Vagina (tissue), 2 donors: ENCODE measurements around the gene RBP2. TPM values are rescaled to one million over a fixed set of nuclear protein-coding genes. Genes with fewer than 3 reads are reported as not detected.
A peak's percentile ranks its signal among the peaks of the same experiment; 100 is the strongest.

ENCODE experiments used
- DNase-seq, 2 donors: peaks; one replicate each; pipeline ENCODE4 v3.0.0-alpha.2; 2017; ENCODE audit errors: extremely low spot score in 2 of 2
- H3K27ac ChIP-seq: fragments of 200-600 bp; sonication (generic); one replicate; pipeline ENCODE4 v1.5.1; 2019
- H3K27me3 ChIP-seq: fragments of 200-600 bp; sonication (generic); one replicate; pipeline ENCODE4 v1.5.1; 2019
- H3K36me3 ChIP-seq, 2 donors: fragments of 200-600 bp; sonication (generic); one replicate each; pipeline ENCODE4 v1.5.1; 2017 to 2019
- H3K4me1 ChIP-seq: fragments of 200-600 bp; sonication (generic); one replicate; pipeline ENCODE4 v1.5.1; 2019
- H3K4me3 ChIP-seq, 2 donors: fragments of 200-600 bp; sonication (generic); 1 replicate in 1 of 2; 2 replicates in 1 of 2; pipeline ENCODE4 v1.5.1; 2016 to 2019
- H3K9me3 ChIP-seq: fragments of 200-600 bp; sonication (generic); one replicate; pipeline ENCODE4 v1.5.1; 2019
- CTCF ChIP-seq, 3 experiments: fragments of 450-650 bp in 2 of 3; fragments of 200-600 bp in 1 of 3; sonication (generic) in 1 of 3; IDR thresholded peaks; one replicate each; pipeline ENCODE4 v1.5.1; 2017 to 2019; ENCODE audit warnings: antibody characterized with exemption in 3 of 3, mild to moderate bottlenecking in 2 of 3, moderate library complexity in 2 of 3
- POLR2A ChIP-seq, 2 donors: fragments of 450-650 bp; IDR thresholded peaks; one replicate each; pipeline ENCODE4 v1.6.1; 2017; ENCODE audit warnings: antibody characterized with exemption in 2 of 2, mild to moderate bottlenecking in 2 of 2, moderate library complexity in 2 of 2
- POLR2AphosphoS5 ChIP-seq, 2 donors: sonication (generic); formaldehyde crosslinking; IDR thresholded peaks; one replicate each; pipeline ENCODE4 v1.9.0; 2017; ENCODE audit warnings: antibody characterized with exemption in 2 of 2, mild to moderate bottlenecking in 2 of 2, low read depth in 1 of 2; ENCODE audit not compliant: insufficient read depth in 1 of 2
- intact Hi-C: fragments of 100-400 bp; cut with DNase I; formaldehyde crosslinking; loops from one replicate; pipeline ENCODE4 v1.15.1; 2023
- total RNA-seq: library from RNA; depleted of rRNA; stranded (reverse); fragments of >200 nt; gene quantifications from one replicate; pipeline ENCODE4 v1.2.3, GENCODE V29; 2016

RBP2 gene
- total RNA-seq, 1 donor from 2014 or later = not detected

- no peaks in the 10 kb centered on the region for H3K36me3 ChIP-seq
- H3K9me3 ChIP-seq = no peaks in the 10 kb centered on the region
- H3K27ac ChIP-seq = no peak overlapping the region
- TF ChIP-seq POLR2A (IDR thresholded peaks at IDR 0.05) = no peak
- no peak for TF ChIP-seq CTCF (IDR thresholded peaks at IDR 0.05)
- no peak for TF ChIP-seq POLR2AphosphoS5 (IDR thresholded peaks at IDR 0.05; ENCODE audit: insufficient read depth in 1 of 2, low read depth in 1 of 2)
- intact Hi-C loops = no loop called here
- H3K4me3 ChIP-seq = no peak overlapping the region
- peak; percentile 12 to 16 for DNase-seq
- H3K4me1 ChIP-seq = no peaks in the 10 kb centered on the region
- no peaks in the 10 kb centered on the region for H3K27me3 ChIP-seq
Measured at GRCh38 chr3:139465636-139466035, 10.7 kb downstream of the RBP2 start.

DNA sequence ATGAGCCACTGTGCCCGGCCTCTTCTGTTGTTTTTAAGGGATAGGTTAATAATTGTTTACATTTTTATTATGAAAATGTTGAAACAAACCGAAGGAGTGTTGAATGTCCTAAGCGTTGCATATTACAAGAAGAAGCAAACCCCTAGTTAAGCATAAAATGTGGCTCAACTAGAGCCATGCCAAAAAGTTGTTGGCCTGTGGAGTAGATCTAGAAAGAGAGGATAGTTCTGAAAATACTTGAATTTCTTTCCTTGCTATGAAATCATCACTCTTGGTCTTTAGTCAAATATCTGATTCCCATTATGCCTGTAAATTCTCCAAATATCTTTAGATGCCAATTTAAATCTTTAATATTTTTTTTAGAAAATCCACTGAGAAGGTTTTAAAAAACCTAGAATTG lies 12.8 kb downstream of the RBP2 start:
- intact Hi-C loops = no loop called here
- Histone ChIP-seq H3K27me3 (no peaks in the 10 kb centered on the region), H3K4me3 (no peak overlapping the region), H3K9me3 (no peaks in the 10 kb centered on the region), H3K4me1 (no peaks in the 10 kb centered on the region), H3K27ac (no peak overlapping the region), H3K36me3 (no peaks in the 10 kb centered on the region)
- TF ChIP-seq POLR2AphosphoS5 (IDR thresholded peaks at IDR 0.05; ENCODE audit: insufficient read depth in 1 of 2, low read depth in 1 of 2) (no peak), CTCF (IDR thresholded peaks at IDR 0.05) (no peak), POLR2A (IDR thresholded peaks at IDR 0.05) (no peak)
- DNase-seq = no peak

DNA sequence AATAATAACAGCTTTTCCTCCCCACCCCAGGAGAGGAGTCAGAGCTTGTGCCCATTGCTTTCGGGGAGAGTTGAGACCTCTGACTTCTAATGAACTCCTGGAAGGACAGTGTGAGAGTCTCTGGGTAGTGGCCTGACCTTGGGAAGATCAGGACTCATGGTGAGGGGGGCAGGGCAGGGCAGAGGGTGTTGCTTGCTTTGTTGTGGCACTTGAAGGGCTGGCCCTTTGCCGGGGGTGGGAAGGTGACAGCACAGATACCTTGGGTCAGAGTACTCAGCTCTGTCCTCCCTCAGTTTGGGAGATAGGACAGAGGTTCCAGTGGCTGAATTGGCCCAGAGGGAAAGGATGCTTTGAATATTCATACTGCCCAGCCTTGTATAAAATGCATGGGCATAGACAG lies 15.8 kb downstream of the RBP2 start:
- Histone ChIP-seq H3K27me3 (no peaks in the 10 kb centered on the region), H3K9me3 (no peaks in the 10 kb centered on the region), H3K36me3 (no peaks in the 10 kb centered on the region), H3K27ac (no peak overlapping the region), H3K4me3 (no peak overlapping the region), H3K4me1 (no peaks in the 10 kb centered on the region)
- intact Hi-C loops = no loop called here
- TF ChIP-seq CTCF (IDR thresholded peaks at IDR 0.05) (no peak), POLR2A (IDR thresholded peaks at IDR 0.05) (no peak), POLR2AphosphoS5 (IDR thresholded peaks at IDR 0.05; ENCODE audit: insufficient read depth in 1 of 2, low read depth in 1 of 2) (no peak)
- DNase-seq = peak in 1 of 2 donors; percentile 76

DNA sequence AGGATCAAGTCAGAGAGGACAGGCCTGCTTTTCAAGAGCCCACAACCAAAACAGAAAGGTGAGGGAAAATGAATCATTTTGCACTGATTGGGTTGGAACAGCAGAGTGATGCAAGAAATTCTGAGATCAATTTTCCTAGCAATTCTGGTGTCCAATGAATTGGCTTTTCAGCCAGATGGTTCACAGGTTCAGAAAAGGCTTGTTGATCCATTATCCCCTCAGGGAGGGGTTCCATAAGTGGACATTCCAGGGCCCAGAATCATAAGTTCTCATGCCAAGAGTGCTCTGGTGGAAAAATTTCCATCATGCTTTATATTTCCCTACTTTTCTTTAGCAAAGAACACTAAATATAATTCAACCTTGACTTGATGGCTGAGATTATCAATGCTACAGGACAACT lies 16.2 kb downstream of the RBP2 start:
- Histone ChIP-seq H3K4me1 (no peaks in the 10 kb centered on the region), H3K4me3 (no peak overlapping the region), H3K36me3 (no peaks in the 10 kb centered on the region), H3K27me3 (no peaks in the 10 kb centered on the region), H3K27ac (no peak overlapping the region), H3K9me3 (no peaks in the 10 kb centered on the region)
- no peak for TF ChIP-seq POLR2A (IDR thresholded peaks at IDR 0.05)
- no peak for TF ChIP-seq CTCF (IDR thresholded peaks at IDR 0.05)
- TF ChIP-seq POLR2AphosphoS5 (IDR thresholded peaks at IDR 0.05; ENCODE audit: insufficient read depth in 1 of 2, low read depth in 1 of 2) = no peak
- peak in 1 of 2 donors; percentile 1 for DNase-seq
- intact Hi-C loops = no loop called here

DNA sequence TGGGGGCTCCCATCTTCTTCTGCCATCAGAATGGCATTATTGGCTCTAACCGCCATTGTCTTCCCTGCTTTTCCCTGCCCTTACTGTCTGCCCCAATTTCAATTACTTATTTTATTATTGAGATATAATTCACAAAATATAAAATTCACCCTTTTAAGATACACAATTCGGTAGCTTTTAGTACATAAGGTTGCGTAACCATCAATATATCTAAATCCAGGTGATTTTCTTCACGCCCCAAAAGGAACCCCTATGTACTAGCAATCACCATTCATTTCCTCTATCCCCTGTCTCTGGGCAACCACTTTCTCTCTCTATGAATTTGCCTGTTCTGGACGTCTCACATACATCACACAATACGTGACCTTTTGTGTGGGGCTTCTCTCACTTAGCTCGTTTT lies 18.0 kb downstream of the RBP2 start:
- Histone ChIP-seq H3K9me3 (no peaks in the 10 kb centered on the region), H3K4me3 (no peak overlapping the region), H3K4me1 (no peaks in the 10 kb centered on the region), H3K36me3 (no peaks in the 10 kb centered on the region), H3K27me3 (no peaks in the 10 kb centered on the region), H3K27ac (no peak overlapping the region)
- no peak for TF ChIP-seq POLR2AphosphoS5 (IDR thresholded peaks at IDR 0.05; ENCODE audit: insufficient read depth in 1 of 2, low read depth in 1 of 2)
- no peak for DNase-seq
- intact Hi-C loops = no loop called here

DNA sequence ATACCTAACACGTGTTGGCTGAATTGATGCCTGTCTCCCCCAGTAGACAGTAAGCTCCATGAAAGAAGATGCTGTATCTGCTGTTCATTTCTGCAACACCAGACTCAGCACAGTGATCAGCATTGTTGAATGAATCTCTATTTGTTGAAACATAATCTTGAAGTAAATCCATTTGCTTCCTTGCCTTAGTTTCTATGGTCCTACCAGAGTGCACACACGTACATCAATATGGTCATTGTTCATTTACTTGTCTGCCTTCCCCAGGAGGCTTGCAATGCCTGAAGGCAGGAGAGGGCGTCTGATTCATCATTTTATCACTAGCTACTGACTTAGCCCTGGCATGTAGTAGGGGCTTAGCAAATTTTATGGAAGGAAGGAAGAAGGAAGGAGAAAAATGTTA lies 19.2 kb downstream of the RBP2 start:
- Histone ChIP-seq H3K4me1 (no peaks in the 10 kb centered on the region), H3K9me3 (no peaks in the 10 kb centered on the region), H3K36me3 (no peaks in the 10 kb centered on the region), H3K4me3 (no peak overlapping the region), H3K27me3 (no peaks in the 10 kb centered on the region), H3K27ac (no peak overlapping the region)
- intact Hi-C loops = no loop called here
- no peak for TF ChIP-seq POLR2A (IDR thresholded peaks at IDR 0.05)
- TF ChIP-seq CTCF (IDR thresholded peaks at IDR 0.05) = no peak
- no peak for TF ChIP-seq POLR2AphosphoS5 (IDR thresholded peaks at IDR 0.05; ENCODE audit: insufficient read depth in 1 of 2, low read depth in 1 of 2)
- DNase-seq = no peak
